Myocyte (in vitro differentiated cells): ENCODE results near the gene FBXL2. TPM values are rescaled to one million over a fixed set of nuclear protein-coding genes. Genes with fewer than 3 reads are reported as not detected.

ENCODE experiments used
- DNase-seq: peaks from one replicate; pipeline ENCODE4 v3.0.0-alpha.2; 2012; ENCODE audit warnings: low read depth
- total RNA-seq: library from RNA; depleted of rRNA; stranded (reverse); fragments of >200 nt; gene quantifications from 2 replicates; pipeline ENCODE4 v1.2.3, GENCODE V29; 2014

The FBXL2 gene
- total RNA-seq, 1 donor from 2014 or later: 19.9 TPM

DNA sequence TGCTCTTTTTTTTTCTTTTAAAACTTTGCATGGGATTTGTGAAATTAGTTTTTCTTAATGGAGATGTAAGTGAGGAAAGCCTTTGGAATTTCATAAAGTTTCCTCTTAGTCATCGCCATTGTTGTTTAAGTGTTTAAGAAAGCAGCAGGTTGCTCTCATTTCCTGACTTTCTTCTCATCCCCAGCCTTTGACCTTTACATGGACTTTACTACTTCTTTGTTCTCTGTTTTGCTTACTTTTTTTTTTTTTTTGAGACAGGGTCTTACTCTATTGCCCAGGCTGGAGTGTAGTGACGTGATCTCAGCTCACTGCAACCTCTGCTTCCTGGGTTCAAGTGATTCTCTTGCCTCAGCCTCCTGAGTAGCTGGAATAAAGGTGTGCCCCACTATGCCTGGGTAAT, 38.6 kb downstream of the FBXL2 start:
- DNase-seq: no peak

DNA sequence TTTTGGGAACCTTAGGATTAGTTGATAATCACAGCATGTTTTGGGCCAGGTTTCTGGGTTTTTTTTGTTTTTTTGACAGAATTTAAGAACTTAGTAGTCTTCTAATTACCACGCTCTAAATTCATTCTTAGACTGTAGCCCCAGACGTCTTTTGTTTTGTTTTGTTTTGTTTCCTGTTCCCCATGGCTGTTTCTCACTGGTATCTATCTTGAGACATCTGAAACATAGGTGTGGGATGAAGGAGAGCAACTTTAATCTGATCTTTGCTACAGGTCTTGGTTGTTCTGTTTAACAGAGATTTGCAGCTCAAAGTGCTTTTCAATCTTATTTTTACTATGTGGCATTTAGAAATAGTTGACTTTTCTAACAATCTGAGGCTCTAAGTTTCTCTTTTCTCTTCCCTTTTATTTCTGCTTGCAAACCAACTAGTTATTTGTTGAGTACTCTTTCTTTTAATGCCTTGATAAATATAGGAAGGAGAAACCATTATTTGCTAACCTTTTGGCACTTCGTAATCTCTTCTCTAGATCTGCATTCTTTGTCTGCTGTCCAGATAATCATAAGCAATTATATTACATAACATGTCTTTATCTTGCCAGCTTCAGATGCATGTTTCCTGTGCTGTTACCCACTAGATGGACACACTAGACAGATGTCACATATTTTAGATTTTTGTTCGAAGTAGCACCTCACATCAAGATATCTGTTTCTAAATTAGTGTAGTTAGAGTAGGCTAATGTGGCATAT, 40.9 kb downstream of the FBXL2 start:
- DNase-seq: no peak

DNA sequence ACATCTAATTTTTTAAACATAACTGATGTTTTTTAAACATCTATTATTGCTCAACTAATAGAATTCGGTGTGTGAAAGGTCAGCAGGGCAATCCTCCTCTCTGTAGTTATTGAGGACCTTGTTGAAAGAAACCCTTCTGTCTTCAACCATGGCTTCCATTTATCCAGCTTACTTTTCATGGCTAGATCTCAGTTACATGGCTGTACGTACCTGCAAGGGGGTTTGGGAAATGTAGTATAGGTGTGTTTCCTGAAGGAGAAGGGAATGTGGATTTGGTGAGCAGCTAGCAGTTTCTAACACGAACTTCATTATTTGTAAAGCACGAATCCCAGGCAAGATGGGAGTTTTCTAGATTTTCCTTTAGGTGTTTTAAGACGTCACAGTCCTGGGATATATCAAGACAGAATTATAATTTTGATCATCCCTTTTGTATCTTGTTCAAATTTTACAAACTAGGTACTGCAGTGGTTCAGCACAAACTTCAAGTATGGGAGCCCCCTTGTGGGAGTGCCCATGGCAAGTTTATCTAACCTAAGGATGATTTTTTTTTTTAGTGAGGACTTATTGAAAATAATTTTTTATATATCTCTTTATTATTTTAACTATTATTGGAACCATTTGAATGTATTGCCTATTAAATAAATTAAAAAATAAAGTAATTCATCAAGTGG, 41.6 kb downstream of the FBXL2 start:
- DNase-seq: peak; percentile 27

DNA sequence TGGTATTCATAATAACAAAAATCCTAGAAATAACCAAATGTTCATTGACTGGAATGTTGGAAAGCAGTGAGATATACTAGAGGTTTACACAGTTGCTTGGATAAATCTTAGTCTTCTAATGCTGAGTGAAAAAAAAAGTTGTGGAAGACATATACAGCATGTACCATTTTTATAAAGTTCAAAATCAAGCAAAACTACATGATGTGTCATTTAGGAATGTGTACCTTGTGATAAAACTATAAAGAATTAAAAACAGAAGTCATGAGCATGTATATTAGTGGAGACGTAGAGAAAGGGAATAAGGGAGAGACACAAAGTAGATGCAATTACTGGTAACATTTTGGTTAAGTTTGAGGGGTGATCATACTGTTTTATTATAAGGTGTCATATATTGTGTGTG, 45.2 kb downstream of the FBXL2 start:
- no peak for DNase-seq

DNA sequence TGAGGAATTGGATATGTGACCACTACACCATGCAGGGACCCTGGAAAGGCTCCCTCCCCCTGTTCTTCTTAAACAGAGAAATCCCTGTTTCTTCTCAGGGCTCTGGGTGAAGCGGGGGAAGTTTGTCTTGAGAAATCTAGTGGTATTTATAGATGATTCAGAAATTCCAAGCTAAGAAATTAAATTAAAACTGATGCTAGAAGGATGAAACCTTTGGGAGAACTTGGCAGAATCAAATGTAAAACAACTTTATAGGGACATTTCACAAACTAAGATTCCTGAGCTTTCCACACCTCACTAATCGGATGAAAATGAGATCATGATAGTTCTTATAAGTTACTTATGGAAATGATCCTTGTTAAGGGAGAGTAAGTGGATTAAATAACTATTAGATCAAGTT, 54.2 kb downstream of the FBXL2 start:
- DNase-seq: no peak

DNA sequence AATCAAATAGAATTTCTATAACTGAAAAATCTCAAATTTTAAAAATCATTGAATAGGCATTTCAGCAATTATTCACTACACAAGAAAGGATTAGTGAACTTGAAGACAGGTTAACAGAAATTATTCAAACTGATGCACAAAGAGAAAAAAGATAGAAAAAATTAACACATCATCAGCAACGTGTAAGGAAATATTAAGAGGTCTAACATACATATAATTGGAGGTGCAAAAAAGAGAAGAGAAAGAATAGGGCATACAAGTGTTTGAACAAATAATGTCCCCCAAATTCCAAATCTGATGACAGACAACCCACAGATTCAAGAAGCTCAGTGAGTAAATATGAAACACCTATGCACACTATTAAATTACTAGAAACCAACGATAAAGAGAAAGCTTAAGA, 57.1 kb downstream of the FBXL2 start:
- DNase-seq: no peak

DNA sequence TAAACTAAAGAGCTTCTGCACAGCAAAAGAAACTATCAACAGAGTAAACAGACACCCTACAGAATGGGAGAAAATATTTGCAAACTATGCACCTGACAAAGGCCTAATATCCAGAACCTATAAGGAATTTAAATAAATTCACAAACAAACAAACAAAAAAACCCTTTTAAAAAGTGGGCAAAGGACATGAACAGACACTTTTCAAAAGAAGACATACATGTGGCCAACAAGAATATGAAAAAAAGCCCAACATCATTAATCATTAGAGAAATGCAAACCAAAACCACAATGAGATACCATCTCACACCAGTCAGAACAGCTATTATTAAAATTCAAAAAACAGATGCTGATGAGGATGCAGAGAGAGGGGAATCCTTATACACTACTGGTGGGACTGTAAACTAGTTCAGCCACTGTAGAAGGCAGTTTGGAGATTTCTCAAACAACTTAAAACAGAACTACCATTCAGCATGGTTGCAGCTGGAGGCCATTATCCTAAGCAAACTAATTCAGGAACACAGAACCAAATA, 61.8 kb downstream of the FBXL2 start:
- peak; percentile 42 for DNase-seq

DNA sequence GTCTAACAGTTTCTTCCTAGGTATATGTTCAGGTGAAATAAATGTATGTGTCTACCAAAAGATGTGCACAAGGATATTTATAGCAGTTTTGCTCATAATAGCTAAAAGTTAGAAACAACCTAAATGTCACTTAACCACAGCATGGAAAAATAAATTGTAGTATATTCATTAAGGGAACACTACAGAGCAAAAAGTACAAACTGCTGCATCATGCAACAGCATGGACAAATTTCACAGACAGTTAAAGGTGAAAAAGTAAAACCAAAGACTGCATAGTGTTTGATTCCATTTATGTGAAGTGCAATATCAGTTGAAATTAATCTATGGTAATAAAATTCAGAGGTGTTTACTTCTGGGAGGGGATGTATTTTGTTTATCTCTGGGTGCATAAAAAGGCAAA, 62.5 kb downstream of the FBXL2 start:
- no peak for DNase-seq

DNA sequence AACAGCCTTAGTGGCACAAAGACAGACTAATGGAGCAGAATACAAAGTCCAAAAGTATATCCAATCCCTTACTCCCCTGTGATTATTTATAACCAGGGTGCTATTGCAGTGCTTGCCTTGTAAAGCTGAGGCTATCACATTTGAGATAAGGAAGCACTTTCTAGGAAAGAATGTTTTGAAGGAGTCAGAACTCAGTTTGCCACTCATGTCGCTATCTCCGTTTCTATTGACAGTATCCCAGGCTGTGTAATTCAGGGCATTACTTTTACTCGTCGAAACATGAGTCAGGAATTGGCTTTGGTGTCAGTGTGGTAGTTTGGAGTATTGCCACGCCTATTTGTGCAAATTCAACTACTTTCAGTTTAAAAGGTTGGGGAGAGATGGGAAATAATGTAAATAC, 78.4 kb downstream of the FBXL2 start:
- no peak for DNase-seq

DNA sequence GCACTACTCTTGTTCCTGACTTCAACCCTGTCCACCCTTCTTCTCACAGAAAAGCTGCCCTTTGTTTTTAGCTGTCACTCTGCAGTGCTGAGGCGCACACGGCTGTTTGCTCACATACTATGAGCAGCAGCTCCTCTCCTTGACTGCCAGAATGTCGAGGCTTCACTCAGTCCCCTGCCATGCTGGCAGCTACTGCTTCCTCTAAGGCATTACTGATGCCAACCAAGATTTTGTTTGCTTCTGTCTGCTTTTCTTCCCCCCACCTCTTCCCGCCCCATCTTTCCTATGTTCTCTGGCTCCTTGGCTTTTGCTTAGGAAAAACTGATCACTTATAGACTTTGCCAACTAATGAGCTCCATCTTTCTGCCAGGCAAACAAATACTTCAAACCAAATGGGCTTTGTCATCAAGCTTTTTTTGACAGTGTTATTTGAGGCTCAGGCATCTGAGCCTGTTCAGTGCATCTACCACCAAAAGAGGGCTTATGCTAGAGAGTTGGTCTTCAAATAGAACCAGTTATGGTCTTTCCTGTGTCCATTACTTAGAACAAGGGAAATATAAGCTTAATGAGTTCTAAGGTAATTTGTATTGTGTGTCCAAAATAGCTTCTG, 81.0 kb downstream of the FBXL2 start:
- peak; percentile 50 for DNase-seq

DNA sequence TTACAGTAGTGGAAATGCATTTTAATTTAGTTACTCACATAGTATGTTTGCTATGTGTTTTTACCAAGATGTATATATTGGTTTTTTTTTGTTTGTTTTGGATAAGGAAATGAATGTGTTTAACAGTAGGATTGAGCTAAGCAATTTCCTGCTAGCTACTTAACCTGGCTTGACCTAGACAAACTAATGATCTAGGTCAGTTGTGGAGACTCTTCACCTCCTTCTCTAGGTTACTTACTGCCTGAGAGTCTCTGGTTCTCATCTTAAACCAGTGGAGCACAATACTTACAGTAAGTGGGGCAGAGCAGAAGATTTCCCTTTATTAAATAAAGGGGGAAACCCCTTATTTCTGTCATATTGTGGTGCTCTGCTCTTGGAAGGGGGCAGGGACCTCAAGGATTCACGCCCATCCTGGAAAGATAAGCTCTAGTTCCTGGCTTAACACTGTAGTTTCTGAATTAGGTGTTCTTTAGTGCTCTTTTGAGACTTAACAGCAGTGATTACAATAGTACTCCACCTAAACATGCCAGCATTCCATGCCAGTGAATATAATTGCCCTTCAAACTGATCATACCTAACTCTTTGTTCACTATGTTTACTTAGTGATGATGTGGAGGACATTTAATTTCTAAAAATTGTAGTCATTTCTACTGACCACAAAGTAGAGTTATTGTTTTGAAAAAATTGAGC, 83.0 kb downstream of the FBXL2 start:
- DNase-seq: no peak

DNA sequence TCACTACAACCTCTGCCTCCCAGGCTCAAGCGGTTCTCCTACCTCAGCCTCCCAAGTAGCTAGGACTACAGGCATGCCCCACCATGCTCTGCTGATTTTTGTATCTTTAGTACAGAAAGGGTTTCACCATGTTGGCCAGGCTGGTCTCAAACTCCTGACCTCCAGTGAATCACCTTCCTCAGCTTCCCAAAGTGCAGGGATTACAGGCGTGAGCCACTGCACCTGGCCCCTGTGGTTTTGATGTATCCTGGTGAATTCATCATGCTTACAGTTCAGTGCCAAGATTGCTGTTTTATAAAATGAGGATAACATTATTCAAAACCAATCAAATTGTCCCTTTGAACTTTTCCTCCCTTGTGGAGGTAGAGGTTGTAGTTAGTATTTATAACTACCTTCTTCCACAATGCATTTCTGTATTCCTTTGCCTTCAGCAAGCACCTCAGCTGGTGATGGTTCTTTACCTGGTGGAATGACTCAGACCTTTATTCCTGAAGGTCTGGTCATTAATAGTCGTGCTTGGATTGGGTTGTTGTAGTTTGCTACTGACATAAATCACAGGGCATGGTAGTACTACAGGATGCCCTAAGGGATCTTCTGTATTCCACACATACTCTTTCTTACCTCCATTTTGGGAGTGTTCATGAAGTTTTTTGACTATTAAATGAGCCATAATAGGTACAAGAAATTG, 86.0 kb downstream of the FBXL2 start:
- DNase-seq: no peak

DNA sequence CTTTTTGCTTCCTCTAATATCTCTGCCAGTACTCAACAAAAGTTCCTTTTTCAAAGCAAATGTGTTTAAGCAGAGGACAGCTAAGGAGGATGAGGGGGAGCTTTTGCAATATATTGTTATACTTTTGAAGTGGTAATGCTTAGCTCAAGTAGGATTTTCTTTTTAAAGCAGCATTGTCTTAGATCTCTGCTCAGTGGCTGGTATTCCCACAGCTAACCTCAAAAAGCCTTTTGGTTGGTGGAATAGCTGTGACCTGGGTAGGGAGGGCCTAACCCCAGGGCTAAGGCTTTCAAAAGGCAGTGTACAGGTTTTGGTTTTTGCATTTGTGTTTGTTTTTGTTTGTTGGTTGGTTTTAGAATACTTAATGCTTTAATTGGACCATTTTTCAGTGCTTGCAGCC, 86.8 kb downstream of the FBXL2 start:
- peak; percentile 30 for DNase-seq

DNA sequence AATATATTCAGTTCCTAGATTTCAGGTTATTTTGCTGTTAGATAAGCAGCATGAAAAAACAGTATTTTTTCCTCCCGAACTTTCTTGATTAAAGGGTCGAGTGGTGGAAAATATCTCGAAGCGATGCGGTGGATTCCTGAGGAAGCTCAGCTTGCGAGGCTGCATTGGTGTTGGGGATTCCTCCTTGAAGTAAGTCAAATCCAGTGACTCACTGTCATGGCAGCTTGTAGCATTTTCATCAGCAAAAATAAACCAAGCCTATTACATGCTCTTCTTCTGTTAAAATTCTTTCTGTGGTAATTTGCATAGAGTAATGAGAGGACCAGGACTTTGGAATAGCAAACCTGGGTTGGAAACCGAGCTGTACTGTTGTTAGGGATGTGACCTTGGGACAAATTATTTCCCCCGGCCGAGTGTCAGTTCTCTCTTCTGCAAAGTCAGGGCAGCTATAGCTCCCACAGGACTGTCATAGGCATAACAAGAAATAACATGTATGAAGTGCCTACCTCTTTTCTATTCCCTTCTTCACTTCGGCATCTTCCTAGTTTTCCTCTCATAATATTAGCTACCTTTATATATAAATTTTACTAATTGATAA, 87.4 kb downstream of the FBXL2 start:
- DNase-seq: no peak

DNA sequence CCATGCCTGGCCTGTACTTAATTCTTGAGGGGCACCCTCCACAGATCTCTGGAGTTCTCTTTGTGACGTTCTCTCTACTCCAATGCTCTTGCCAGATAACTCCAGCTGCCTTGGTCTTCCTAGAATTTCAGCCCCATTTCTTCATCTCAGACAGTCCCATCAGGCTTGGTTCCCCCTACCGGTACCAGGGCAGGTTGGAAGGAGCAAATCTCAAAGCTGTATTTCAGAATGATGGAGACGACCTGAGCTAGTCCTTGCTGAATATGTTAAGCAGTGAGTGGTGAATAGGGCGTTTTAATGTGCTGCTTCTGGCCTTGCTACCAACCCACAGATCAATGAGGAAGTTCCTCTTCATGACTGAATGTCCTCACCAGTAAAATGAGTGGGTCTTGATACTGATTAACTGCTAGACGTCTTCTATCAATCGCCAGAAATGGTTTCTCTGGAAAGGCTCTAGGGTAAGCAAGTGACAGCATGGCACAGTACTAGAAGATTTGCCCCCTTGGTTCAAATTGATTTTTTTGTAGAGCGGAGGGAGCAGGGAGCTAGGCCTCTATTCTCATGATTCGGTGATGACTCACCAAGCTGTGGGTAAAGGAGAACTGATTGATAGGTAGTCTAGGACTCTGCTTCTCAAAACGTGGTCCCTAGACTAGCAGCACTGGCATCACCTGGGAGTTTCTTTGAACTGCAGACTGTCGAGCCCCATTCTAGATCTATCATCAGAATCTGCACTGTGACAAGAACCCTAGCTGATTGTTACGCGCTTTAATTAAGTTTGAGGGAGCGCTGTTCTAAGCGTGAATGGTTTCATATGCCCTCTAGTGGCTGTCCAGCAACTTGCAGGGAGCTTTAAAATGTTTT, 95.2 kb downstream of the FBXL2 start:
- DNase-seq: peak; percentile 67

DNA sequence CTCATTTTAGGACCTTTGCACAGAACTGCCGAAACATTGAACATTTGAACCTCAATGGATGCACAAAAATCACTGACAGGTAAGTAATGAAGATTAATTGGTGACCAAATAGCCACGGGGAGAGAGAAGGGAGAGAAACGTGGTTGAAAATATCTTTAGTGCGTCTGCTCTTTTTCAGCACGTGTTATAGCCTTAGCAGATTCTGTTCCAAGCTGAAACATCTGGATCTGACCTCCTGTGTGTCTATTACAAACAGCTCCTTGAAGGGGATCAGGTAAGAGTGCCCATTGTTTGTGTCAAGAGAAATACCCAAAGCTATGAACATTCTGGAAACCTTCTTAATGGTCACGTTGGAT, 95.8 kb downstream of the FBXL2 start:
- DNase-seq: no peak

DNA sequence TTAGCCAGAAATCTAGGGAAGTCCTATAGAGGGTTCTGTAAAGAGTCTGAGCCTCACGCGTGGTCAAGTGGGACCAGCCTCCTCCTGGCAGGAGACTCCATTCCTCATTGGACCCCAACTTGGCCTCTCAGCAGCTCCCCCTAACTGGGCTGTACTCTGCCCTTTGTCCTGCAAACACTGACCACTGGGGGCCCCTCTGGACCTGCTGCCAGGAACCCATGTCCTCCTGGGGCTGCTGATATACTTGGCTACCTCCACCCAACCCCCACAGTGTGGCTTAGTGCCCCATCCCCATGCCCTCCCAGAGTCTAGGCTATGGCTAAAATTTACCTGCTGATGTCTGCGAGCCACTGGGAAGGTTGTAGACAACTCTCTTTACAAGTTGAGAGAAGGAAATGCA, 100.2 kb downstream of the FBXL2 start:
- DNase-seq: no peak

DNA sequence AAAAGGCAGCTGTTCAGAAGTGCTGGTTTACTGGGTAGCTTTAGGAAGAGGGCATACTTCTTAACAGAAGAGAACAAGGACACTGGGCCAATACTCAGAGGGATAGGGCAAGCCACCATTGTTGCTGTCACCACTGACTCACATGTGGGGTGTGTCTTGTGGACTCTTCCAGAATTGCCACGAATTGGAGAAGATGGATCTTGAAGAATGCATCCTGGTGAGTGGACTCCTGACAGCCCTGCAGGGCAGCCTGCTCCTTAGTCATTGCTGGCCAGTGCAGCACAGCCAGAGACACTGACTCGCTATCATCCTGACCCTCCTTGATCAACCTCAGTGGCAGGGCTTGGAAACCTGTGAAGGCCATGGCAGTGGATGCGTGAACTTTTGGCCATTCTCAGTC, 100.7 kb downstream of the FBXL2 start:
- DNase-seq: peak; percentile 75

DNA sequence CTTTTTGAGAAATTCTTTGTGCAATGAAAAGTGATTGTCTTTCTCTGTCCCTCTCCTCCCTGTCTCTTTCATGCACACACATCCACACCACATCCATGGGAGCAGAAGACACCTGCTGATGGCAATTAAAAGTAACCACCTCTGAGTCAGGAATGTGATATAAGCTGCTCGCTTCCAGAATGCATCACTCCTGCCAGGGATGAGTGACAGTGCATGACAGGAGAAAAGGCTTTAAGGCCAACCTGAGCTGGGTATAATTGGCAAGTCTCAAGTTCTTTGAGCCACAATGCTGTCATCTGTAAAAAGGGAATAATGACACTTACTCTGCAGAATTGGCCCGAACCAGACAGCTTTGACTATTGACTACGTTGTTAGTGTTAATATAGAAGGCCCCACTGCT, 103.4 kb downstream of the FBXL2 start:
- DNase-seq: peak; percentile 55

DNA sequence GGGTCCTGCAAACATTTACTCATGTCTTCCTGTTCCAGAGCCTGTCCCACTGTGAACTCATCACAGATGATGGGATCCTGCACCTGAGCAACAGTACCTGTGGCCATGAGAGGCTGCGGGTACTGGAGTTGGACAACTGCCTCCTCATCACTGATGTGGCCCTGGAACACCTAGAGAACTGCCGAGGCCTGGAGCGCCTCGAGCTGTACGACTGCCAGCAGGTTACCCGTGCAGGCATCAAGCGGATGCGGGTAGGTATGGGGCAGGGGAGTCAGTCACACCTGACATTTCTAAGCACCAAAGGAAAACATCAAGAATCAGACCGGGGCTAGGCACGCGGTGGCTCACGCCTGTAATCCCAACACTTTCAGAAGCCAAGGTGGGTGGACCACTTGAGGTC, 106.7 kb downstream of the FBXL2 start:
- no peak for DNase-seq
